Neural progenitor cell (in vitro differentiated cells): ENCODE data around the gene AIM2.

ENCODE experiments used
- CTCF ChIP-seq: fragments of 200-600 bp; sonication (generic); IDR thresholded peaks from 2 replicates; pipeline ENCODE4 v1.5.1; 2017; ENCODE audit warnings: antibody characterized with exemption, mild to moderate bottlenecking
- EZH2 ChIP-seq: fragments of 200-600 bp; sonication (generic); IDR thresholded peaks from 2 replicates; pipeline ENCODE4 v1.6.1; 2017; ENCODE audit warnings: antibody characterized with exemption, mild to moderate bottlenecking, moderate library complexity

GRCh38 chr1:159090286-159091179, 14.0 kb upstream of the AIM2 start:
- TF ChIP-seq CTCF (no peak), EZH2 (no peak)
